Erythroblast (primary cell): Measurements from ENCODE around the gene PPFIBP1.

Experiments
- GATA1 ChIP-seq: IDR thresholded peaks from 2 replicates; pipeline ENCODE4 v1.6.1; 2011; ENCODE audit warnings: low read depth, mild to moderate bottlenecking, control low read depth, low read length, moderate library complexity
- POLR2A ChIP-seq: IDR thresholded peaks from 2 replicates; pipeline ENCODE4 v1.6.1; 2011; ENCODE audit warnings: mild to moderate bottlenecking, low read length

DNA sequence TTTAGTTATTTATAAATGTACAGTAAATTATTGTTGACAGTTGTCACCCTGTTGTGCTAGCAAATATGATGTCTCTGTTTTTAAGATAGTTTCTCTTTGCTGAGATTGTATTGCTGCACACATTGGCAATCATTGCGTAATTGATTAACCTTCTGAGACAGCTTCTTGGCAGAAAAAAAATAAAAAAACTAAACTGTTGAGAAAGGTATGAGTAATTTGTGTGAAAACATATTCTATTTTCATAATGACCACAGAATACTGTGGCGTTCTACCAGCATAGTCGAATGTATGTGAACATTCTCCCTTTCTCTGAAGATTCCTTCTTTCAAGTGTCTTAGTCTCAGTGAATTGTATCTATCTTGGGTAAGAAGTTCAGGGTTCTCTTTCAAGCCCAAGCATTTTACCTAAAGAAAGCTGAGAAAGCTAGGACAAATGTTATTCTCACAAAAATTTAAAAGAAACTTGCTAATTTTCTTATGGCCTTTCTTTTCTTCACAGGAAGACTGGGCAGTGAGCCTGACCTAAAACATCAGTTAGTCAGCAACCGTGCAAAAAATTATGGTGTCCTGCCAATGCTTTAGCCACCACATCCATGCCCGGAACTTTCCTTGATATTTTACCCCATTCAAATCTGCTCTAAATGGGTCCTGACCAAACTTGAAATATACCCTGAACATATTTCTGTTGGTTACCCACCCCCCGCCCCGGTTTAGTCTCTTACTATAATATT lies 103.3 kb downstream of the PPFIBP1 start:
- TF ChIP-seq POLR2A (no peak), GATA1 (no peak)
